Measurements from ENCODE around the gene BACH2.

- TF ChIP-seq CTCF (IDR thresholded peaks at IDR 0.05): no peak
- TF ChIP-seq POLR2AphosphoS5 (IDR thresholded peaks at IDR 0.05): no peak
Measured at GRCh38 chr6:90303039-90303438, 6.4 kb upstream of the BACH2 start.
